ENCODE measurements around the gene CDC42EP4.

Gene CDC42EP4

DNA sequence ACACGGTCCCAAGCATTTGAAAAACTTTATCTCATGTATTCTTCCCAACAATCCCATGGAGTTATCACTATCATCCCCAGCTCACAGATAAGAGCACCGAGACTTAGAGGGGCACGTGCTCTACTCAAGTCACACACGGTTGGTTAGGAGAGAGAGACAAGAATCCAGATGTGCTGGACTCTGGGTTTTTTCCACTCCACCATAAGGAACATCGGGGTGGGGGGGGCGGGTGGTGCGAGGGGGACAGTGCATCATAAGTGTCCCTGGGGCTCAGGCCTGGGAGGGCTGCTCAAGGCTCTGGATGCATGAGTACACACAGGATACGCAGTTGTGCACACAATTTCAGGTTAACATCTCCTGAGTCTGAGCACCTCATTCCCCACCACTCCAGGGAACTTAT is 7.4 kb downstream of the CDC42EP4 start:
- in situ Hi-C loops (cut with MboI; ENCODE audit: low sequenced_read_pairs), result no loop called here

DNA sequence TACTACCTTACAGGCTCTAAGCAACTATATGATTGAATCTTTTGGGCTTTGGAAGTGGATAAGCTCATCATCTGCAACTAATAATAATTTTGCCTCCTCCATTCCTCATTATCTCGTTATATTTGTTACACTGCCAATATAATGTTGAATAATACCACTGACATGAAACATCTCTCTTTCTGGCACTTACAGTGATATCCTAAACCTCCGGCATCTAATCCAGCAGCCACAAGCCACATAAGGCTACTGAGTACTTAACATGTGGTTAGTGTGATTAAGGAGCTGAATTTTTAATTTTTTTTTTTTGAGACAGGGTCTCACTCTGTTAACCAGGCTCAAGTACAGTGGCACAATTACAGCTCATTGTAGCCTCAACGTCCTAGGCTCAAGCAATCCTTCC is 9.6 kb downstream of the CDC42EP4 start:
- in situ Hi-C loops (cut with MboI; ENCODE audit: low sequenced_read_pairs), result no loop called here

DNA sequence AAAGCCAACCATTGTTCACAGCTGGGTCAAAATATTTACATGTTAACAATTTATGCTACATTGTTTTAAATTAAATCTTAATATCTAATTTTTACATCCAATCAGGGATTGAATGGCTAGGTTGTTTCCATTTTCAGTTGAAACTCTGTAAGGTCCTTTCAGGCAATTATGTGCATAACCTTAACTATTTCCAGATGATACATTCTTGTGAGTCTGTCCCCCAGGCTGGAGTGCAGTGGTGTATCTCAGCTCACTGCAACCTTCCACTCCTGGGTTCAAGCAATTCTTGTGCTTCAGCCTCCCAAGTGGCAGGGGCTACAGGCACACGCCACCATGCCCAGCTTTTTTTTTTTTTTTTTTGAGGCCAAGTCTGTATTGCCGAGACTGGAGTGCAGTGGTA is 10.4 kb downstream of the CDC42EP4 start:
- in situ Hi-C loops (cut with MboI; ENCODE audit: low sequenced_read_pairs), result no loop called here

DNA sequence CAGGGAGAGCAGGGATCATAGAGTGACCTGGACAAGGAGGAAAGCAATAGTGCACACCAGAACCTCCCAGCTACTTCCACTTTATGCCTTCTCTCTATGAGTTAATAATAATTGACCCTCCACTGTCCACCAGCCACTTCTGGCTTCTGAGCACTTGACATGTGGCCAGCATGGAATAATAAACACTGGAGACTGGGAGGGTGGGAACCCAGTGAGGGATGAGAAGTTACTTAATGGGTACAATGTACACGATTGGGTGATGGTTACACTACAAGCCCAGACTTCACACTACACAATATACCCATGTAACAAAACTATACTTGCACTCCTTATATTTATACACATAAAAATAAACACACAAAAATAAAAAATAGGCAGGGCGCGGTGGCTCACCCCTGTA is 11.4 kb downstream of the CDC42EP4 start:
- in situ Hi-C loops (cut with MboI; ENCODE audit: low sequenced_read_pairs), result no loop called here

DNA sequence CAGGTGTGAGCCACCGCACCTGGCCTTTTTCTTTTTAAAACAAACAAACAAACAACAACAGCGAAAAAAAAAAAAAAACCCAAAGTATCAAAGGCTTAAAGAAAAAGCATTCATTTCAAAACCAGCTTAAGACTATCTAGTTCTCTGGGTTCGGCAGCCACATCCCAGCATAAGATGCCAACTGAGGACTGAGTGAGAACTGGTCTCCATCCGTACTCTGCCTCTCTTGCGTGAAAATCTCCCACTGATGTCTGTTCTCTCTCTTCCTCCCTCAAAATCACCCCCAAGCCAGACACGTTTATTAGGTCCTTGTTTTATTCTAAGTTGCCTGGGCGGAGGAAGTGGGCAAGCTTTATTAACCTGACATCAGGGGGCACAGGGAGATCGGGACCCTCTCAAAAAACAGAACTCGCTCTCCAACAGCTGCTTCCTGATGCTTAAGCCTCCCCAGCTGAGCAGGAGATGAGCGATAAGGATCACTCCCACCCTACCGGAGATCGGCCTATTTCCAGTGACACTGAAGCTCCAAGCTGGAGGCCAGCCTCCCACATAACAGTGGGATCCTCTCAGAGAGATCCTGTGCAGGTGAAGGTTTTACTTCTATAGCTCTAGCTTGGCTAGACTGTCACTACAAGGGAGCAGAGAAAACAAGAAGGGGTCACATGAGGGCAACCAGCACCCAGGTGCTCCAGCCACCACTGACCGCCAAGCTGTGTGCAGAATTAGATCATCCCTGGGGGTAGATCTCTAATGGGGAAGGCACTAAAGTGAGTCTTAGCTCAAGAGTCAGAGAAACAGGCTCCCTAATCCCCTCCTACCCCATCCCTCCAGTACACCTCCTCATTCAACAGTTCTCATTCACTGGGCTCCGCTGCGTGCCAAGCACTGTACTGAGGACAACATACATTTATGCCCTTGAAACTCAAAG is 13.6 kb downstream of the CDC42EP4 start:
- in situ Hi-C loops (cut with MboI; ENCODE audit: low sequenced_read_pairs), result no loop called here

DNA sequence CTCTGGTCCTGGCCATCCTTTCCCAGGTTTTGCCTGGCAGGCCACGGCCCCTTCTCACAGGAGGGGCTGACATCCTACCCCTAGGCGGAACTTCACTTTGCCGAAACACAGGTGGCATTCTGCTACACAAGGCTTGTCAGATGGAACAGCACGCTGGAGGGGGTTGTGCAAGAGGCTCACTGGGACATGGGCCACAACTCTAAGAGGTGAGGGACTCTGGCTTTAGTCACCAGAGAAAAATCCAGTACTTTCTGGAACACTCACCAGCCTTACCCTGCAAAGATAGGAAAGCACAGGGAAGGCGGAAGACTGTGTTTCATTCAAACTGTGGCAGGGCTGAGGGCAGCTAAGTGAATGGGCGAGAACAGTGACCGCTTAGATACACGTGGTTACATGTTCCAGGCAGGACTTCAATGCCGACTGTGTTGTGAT is 18.3 kb downstream of the CDC42EP4 start:
- in situ Hi-C loops (cut with MboI; ENCODE audit: low sequenced_read_pairs), result no loop called here

DNA sequence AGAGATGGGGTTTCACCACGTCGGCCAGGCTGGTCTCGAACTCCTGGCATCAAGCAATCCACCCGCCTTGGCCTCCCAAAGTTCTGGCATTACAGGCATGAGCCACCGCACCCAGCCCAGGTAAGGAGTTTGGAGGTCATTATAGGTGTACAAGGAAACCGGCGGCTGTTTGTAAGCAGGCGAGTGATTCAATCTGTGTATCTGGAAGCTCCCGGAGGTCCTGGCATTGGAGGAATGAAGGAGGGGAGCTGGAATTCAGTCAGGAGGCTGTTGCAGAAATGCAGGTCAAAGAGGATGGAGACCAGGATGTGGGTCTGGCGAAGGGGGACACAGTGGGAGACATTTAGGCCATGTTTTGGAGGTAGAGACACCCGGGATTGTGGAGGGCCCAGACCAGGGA is 18.8 kb downstream of the CDC42EP4 start:
- in situ Hi-C loops (cut with MboI; ENCODE audit: low sequenced_read_pairs), result no loop called here

DNA sequence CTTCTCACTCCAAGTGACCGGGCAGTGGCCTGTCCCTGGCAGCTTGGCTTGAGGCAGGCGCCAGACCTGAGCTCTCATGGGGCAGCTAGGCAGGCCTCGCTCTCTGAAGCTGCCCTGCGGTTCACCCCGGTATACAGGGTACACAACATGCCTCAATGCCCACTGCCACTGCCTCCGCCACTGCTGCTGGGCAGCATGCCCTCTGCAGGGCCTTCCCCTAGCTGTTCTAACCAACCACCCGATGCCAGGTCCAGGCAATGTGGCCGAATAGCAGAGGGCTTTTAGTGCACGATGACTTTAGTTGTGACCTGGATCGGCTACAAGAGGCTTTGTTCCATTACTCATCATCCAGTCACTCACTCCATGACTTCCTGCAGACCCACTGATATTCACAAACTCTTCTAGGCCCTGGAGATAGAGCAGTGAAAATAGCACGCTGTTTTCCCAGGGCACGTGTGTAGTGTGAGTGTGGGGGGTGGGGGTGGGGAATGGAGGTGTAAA is 19.7 kb downstream of the CDC42EP4 start:
- in situ Hi-C loops (cut with MboI; ENCODE audit: low sequenced_read_pairs), result no loop called here

DNA sequence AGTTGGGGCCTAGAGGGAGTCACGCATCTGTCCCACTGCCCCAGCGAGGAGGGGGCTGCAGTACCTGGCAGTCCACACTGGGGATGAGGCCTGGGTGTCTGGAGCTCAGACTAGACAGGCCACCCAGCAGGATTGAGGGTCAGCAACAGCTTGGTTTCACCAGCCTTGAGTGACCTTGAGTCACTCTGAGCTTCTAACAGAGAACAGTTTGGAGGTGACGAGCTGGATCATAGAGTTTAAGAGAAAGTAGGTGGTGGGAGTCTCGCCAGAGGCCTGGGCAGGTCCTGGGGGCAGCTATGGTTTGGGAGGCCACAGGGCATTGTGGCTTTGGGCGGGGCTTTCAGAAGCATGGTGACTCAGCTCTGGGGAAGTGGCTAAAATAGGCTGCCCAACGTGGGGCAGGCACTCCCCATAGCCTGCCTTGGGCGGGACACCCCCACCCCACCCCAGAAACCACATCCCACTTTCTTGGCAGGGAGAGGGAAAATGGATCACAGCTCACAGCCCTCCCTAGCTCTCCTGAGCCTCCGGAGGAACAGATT is 20.5 kb downstream of the CDC42EP4 start:
- in situ Hi-C loops (cut with MboI; ENCODE audit: low sequenced_read_pairs), result no loop called here

DNA sequence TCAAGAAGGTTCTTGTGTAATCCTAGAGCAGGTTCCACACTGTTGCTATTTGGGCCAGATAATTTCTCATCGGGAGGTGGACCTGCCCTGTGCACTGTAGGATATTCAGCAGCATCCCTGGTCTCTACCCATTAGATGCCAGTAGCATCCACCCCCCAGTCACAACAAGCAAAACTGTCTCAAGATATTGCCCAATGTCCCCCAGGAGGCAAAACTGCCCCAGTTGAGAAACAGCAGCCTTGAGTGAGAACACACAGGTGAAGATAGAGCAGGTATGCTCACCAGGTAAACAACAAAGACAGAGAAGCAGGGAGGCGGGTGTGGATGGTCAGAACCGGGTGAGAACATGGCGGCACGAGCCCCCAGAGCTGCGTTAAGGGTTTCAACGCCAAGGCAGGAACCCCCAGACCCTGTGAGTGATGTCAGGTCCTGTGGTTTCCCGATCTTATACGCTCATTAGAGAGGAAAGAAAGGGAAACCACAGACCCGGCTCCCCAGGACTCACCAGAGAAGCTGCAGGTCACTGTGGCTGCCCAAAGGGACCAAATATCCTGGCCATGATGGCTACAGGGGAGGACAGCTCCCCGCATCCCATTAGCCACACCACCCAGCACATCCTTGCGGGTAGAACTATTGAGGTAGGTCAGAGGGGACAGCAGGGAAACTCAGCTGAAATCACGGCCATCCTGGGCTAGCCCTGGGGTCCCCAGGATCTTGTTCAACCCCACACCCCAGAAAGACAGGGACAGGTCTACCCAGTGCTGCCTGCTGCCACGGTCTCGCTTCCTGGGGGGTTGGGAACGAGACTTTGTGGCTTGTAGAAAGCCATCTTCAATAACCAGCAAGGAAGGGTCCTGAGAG is 21.2 kb downstream of the CDC42EP4 start:
- in situ Hi-C loops (cut with MboI; ENCODE audit: low sequenced_read_pairs), result no loop called here

DNA sequence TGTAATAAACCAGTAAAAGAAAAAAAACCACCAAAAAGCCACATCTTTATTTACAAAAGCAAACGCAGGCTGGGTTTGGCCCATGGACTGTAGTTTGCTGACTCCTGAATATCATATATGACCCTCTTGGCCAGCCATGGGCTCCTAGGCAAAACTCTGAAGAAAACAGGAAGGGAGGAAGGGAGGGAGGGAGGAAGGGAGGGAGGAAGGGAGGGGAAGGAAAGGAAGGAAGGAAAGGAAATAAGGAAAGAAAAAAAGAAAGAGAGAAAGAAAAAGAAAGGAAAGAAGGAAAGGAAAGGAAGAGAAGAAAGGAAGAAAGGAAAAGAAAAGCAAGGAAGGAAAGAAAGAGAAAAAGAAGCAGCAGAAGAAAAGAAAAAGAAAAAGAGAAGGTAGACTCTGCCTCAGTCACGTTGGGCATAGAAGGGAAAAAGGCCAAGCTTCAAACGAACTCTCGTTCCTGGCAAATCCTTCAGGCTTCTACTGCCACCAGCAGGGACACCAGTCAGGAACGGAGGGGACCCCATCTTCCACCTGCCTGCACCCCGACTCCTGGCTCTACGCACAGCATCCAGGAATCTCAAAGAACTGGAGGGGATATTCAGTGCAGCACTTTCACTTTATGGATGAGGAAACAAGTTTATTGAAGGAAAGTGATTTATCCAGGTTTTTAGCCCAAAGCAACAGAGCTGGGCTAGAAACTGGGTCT is 22.1 kb downstream of the CDC42EP4 start:
- in situ Hi-C loops (cut with MboI; ENCODE audit: low sequenced_read_pairs), result no loop called here

DNA sequence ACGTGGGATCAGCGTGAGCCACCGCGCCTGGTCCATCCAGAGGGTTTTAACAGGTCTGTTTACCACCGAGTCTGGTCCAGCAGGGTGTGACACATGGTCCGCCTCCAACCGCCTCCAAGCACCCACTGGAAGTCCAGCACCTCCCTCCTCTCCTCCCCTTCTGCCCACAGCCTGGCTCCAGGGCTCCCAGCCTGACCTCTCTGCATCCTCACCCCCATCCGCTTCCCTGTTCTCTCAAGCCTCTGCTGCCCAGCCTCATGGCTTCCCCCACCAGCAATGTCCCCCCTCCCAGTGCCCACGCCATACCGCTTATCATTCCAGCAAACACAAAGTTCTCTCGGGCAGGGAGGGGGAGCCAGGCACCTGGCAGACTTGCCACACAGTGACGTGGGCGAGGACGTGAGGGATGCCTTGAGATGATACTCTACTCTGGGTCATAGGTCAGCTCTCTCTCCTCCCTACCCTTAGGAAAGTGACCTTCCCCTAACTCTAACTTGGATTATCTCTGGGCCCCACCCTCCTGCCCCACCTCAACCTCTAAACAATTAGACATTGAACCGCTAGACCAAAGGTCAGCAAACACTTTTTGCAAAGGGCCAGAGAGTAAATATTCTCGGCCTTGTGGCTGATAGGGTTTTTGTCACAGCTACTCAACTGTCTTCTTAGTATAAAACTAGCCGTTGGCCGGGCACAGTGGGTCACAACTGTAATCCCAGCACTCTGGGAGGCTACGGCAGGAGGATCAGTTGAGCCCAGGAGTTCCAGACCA is 23.1 kb downstream of the CDC42EP4 start:
- in situ Hi-C loops (cut with MboI; ENCODE audit: low sequenced_read_pairs), result no loop called here

DNA sequence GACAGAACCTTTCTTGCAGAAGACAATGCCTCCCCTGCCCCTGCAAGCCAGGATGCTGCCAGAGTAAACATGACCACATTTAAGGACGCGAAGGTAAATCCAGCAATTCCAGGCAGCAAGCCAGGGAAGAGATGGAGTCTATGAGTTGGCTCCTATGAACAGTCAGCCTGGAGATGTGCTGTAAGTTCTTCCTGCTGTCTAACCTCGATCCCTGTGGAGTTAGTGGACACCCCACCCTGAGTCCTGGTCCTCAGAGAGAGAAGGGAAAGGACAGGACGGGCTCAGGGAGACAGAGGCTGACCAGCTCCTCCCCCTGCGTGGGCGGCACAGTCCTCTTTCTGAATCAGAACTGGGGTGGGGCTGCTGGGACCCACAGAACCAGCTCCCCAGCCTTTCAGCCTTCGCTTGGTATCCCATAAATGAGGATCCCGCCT is 24.9 kb downstream of the CDC42EP4 start:
- in situ Hi-C loops (cut with MboI; ENCODE audit: low sequenced_read_pairs), result no loop called here

DNA sequence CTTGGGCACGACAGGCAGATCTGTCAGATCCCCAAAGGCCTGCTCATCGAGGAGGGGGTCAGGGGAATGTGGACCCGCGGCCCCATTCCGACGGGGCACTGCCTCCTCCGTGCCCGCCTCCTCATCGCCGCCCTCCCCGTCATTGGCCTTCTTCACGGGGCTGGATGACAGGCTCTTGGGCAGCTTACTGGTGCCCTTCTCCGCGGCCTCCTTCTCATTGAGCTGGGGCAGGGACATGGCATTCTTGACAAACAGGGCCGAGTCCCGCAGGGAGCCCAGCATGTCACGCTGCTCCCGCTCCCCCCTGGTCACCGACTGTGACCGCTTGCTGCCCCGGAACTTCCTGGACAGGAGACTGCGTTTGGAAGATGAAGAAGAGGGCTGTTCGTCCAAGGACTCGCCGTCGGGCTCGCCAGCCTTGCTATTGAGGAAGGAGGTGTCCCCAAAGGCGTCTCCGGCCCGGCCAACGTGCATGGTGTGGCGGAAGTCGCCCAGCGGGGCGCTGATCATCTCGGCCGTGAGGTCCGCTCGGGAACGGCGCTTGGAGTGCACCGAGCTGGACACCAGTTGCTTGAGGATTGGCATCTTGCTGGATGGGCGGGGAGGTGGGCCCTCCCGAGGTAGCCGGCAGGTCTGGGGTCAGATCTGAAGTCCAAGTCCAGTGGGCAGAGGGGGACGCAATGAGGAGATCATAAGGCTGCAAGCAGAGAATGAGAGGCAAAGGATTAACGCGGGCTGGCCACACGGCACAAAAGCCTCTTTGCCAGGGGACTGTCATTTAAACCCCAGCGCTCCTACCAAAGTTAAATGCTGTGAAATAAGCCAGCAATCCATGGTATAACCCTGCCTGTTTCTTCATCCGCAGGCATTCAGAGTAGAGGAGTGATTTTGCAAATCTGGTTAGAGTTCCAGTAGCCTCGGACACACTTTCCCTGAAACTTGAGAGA is 25.6 kb downstream of the CDC42EP4 start:
- in situ Hi-C loops (cut with MboI; ENCODE audit: low sequenced_read_pairs), result no loop called here

DNA sequence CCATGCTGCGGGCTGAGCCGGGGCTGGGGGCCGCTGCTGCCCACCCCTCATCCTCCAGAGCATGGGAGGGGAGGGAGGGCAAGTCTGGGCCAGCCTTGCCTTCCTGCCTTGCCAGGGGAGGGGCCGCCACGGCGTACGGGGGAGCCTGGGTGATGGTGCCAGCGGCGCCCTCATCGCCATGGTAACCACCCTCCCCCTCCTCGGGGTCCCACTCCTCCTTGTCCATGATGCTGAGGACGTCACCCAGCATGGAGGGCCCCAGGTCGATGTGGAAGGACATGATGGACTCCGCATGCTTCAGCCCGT is 26.2 kb downstream of the CDC42EP4 start:
- in situ Hi-C loops (cut with MboI; ENCODE audit: low sequenced_read_pairs), result no loop called here

DNA sequence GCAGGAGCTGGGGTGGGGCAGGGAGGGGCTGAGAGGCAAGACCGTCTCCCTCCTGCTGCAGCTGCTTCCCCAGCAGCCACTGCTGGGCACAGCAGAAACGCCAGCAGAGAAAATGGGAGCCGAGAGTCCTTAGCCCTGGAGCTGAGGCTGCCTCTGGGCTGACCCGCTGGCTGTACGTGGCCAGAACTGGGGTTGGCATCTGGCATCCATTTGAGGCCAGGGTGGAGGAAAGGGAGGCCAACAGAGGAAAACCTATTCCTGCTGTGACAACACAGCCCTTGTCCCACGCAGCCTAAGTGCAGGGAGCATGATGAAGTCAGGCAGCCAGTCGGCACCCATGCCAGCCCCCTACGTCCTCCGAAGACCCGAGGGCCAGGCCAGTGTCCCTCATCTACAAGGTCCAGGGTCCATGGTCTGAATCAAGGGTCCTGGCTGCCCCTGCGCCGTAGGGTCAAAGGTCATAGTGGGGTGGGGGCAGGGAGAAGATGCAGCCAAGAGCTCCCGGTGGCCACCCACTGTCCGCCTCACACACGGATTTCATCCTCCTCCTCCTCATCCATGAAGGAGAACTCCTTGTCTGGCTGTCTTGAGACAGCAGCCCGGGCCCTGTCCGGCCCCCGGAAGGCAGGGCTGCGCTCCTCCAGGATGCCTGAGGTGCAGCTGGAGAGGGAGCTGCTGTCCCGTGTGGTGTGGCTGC is 26.7 kb downstream of the CDC42EP4 start:
- in situ Hi-C loops (cut with MboI; ENCODE audit: low sequenced_read_pairs), result no loop called here

DNA sequence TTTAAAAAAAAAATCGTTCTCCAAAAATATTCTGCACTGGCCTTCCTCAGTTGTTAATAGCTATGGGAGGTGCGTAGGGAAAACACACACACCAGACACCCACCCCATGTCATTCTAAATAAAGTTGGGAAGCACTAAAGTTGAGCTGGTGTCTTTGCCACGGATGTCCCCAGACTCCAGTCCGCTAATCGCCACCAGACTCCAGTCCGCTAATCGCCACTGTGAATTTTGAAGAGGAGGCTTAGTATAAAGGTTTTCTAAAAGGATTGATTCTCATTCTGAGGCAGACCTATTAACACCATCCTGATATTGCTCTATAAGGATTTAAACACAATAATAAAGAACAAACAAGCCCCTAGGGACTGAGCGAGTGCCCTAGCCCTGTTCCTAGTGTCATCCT is 27.4 kb downstream of the CDC42EP4 start:
- in situ Hi-C loops (cut with MboI; ENCODE audit: low sequenced_read_pairs), result no loop called here

DNA sequence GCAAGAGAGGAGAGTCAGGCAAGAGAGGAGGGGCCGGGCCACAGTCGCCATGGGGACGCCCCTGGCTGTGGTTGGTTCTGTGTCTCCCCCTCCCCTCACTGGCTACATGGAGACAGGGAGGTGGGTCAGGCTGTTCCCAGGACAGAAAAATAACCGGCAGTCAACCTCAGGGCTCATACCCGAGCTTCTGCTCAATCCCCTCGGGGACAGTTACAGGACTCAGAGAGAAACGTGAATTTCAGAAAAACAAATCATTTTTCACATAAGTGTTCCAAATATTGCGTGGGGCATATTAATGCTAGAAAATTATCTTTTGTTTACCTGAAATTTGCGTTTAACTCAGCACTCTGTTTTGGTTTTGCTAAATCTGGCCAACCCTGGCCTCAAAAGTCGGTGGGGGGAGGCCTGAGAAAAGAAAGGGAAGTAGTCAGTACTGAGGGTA is 27.9 kb downstream of the CDC42EP4 start:
- in situ Hi-C loops (cut with MboI; ENCODE audit: low sequenced_read_pairs), result no loop called here

Data from hTERT RPE-1 (cell line).